ENCODE results near the gene RIPK1.

DNA sequence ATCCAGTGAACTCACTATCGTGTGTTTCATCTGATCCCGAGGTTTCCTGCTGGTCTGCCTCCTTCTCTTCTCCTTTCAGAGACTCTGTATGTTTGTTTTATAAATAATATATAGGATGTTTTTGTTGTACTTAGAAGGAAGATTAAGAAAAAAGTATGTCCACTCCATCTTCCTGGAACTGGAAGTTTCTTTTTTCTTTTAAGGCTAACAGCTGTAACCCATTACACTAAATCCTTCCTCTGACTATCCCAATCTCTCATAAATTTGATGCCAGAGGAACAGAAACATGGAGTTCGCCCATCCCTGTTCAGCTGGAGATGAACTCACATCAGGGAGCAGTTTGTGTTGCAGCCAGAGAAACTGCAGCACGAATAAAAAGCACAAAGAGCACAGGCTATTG lies 20.7 kb downstream of the RIPK1 start:
- TF ChIP-seq, protein P1, sequence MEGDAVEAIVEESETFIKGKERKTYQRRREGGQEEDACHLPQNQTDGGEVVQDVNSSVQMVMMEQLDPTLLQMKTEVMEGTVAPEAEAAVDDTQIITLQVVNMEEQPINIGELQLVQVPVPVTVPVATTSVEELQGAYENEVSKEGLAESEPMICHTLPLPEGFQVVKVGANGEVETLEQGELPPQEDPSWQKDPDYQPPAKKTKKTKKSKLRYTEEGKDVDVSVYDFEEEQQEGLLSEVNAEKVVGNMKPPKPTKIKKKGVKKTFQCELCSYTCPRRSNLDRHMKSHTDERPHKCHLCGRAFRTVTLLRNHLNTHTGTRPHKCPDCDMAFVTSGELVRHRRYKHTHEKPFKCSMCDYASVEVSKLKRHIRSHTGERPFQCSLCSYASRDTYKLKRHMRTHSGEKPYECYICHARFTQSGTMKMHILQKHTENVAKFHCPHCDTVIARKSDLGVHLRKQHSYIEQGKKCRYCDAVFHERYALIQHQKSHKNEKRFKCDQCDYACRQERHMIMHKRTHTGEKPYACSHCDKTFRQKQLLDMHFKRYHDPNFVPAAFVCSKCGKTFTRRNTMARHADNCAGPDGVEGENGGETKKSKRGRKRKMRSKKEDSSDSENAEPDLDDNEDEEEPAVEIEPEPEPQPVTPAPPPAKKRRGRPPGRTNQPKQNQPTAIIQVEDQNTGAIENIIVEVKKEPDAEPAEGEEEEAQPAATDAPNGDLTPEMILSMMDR (IDR thresholded peaks at IDR 0.05), result no peak
- TF ChIP-seq POLR2A (IDR thresholded peaks at IDR 0.05), result no peak

Measured in thyroid gland (tissue), 4 donors.